H9 (cell line): ENCODE measurements around the gene GSTO1. TPM values are rescaled to one million over a fixed set of nuclear protein-coding genes. Genes with fewer than 3 reads are reported as not detected.

Experiments
- DNase-seq: peaks from one replicate; pipeline ENCODE4 v3.0.0-alpha.2; 2017
- H2AFZ ChIP-seq: one replicate; pipeline ENCODE4 v1.6.1; 2013; ENCODE audit warnings: mild to moderate bottlenecking, low read length, control low read depth, moderate library complexity
- H2AK5ac ChIP-seq: 2 replicates; pipeline ENCODE4 v1.6.1; 2013; ENCODE audit warnings: low read length, control low read depth, mixed read lengths; ENCODE audit not compliant: insufficient read length
- H2BK120ac ChIP-seq: one replicate; pipeline ENCODE4 v1.6.1; 2013; ENCODE audit warnings: low read depth, mild to moderate bottlenecking, low read length, control low read depth, inconsistent platforms; ENCODE audit not compliant: poor library complexity, severe bottlenecking
- H2BK12ac ChIP-seq: 2 replicates; pipeline ENCODE4 v1.6.1; 2013; ENCODE audit warnings: low read length, control low read depth, mixed read lengths, low read depth; ENCODE audit not compliant: insufficient read length
- H2BK15ac ChIP-seq: 2 replicates; pipeline ENCODE4 v1.6.1; 2013; ENCODE audit warnings: low read depth, low read length, control low read depth
- H2BK20ac ChIP-seq: one replicate; pipeline ENCODE4 v1.6.1; 2013; ENCODE audit warnings: low read depth, mild to moderate bottlenecking, low read length, control low read depth, inconsistent platforms; ENCODE audit not compliant: poor library complexity, severe bottlenecking
- H2BK5ac ChIP-seq: 2 replicates; pipeline ENCODE4 v1.6.1; 2013; ENCODE audit warnings: low read length, control low read depth, mixed read lengths; ENCODE audit not compliant: insufficient read length
- H3K14ac ChIP-seq: 2 replicates; pipeline ENCODE4 v1.6.1; 2013; ENCODE audit warnings: low read length, control low read depth; ENCODE audit not compliant: insufficient read depth
- H3K18ac ChIP-seq: 2 replicates; pipeline ENCODE4 v1.6.1; 2013; ENCODE audit warnings: low read depth, mild to moderate bottlenecking, mixed read lengths, low read length, control low read depth; ENCODE audit not compliant: insufficient read length
- H3K23ac ChIP-seq: 2 replicates; pipeline ENCODE4 v1.6.1; 2013; ENCODE audit warnings: low read length, control low read depth, mixed read lengths, low read depth; ENCODE audit not compliant: insufficient read length
- H3K23me2 ChIP-seq: 2 replicates; pipeline ENCODE4 v1.6.1; 2013; ENCODE audit warnings: low read depth, mild to moderate bottlenecking, mixed read lengths, low read length, control low read depth; ENCODE audit not compliant: insufficient read length, poor library complexity, severe bottlenecking
- H3K27ac ChIP-seq: 2 replicates; pipeline ENCODE4 v1.5.1; 2013; ENCODE audit warnings: low read length, control low read depth, mixed read lengths, low read depth; ENCODE audit not compliant: insufficient read length
- H3K27me3 ChIP-seq: 2 replicates; pipeline ENCODE4 v1.6.1; 2013; ENCODE audit warnings: low read length, control low read depth, inconsistent platforms; ENCODE audit not compliant: insufficient read depth
- H3K4ac ChIP-seq: 2 replicates; pipeline ENCODE4 v1.6.1; 2013; ENCODE audit warnings: low read depth, mild to moderate bottlenecking, control low read depth, inconsistent platforms, low read length, moderate library complexity
- H3K4me1 ChIP-seq: 2 replicates; pipeline ENCODE4 v1.6.1; 2013; ENCODE audit warnings: low read length, control low read depth, inconsistent platforms; ENCODE audit not compliant: insufficient read depth
- H3K4me2 ChIP-seq: 2 replicates; pipeline ENCODE4 v1.6.1; 2013; ENCODE audit warnings: low read length, control low read depth, mixed read lengths; ENCODE audit not compliant: insufficient read length, insufficient read depth
- H3K56ac ChIP-seq: 2 replicates; pipeline ENCODE4 v1.6.1; 2013; ENCODE audit warnings: low read depth, mild to moderate bottlenecking, mixed read lengths, low read length, control low read depth; ENCODE audit not compliant: insufficient read length
- H3K79me1 ChIP-seq: 2 replicates; pipeline ENCODE4 v1.6.1; 2013; ENCODE audit warnings: low read depth, mild to moderate bottlenecking, moderate library complexity, low read length, control low read depth, inconsistent platforms; ENCODE audit not compliant: insufficient read depth, poor library complexity, severe bottlenecking
- H3K79me2 ChIP-seq: 2 replicates; pipeline ENCODE4 v1.6.1; 2013; ENCODE audit warnings: low read length, control low read depth, inconsistent platforms; ENCODE audit not compliant: insufficient read depth
- H3K9ac ChIP-seq: 2 replicates; pipeline ENCODE4 v1.6.1; 2013; ENCODE audit warnings: low read length, control low read depth, mixed read lengths; ENCODE audit not compliant: insufficient read length; ENCODE audit errors: extremely low read depth
- H3K9me3 ChIP-seq: one replicate; pipeline ENCODE4 v1.6.1; 2013; ENCODE audit warnings: low read depth, low read length, inconsistent platforms; ENCODE audit not compliant: control insufficient read depth
- H3T11ph ChIP-seq: one replicate; pipeline ENCODE4 v1.6.1; 2013; ENCODE audit warnings: mild to moderate bottlenecking, low read length, control low read depth, inconsistent platforms
- H4K20me1 ChIP-seq: one replicate; pipeline ENCODE4 v1.6.1; 2013; ENCODE audit not compliant: control insufficient read depth, insufficient read length, insufficient read depth
- H4K5ac ChIP-seq: 2 replicates; pipeline ENCODE4 v1.6.1; 2013; ENCODE audit warnings: low read depth, mild to moderate bottlenecking, mixed read lengths, low read length, control low read depth; ENCODE audit not compliant: insufficient read length
- H4K8ac ChIP-seq: replicated peaks from 2 replicates; pipeline ENCODE4 v1.6.1; 2013; ENCODE audit warnings: low read length, control low read depth, mixed read lengths, low read depth; ENCODE audit not compliant: insufficient read length
- H4K91ac ChIP-seq: 2 replicates; pipeline ENCODE4 v1.6.1; 2013; ENCODE audit warnings: low read depth, mild to moderate bottlenecking, moderate library complexity, mixed read lengths, low read length, control low read depth; ENCODE audit not compliant: insufficient read length
- H3K27ac Mint-ChIP-seq, 3 experiments: 2 replicates in 2 of 3; 3 replicates in 1 of 3; pipeline ENCODE4 v1.8.0; 2020 to 2021; ENCODE audit warnings: mixed read lengths in 3 of 3, mild to moderate bottlenecking in 1 of 3, moderate library complexity in 1 of 3
- H3K27me3 Mint-ChIP-seq: 2 replicates; pipeline ENCODE4 v1.8.0; 2021; ENCODE audit warnings: low read depth, mild to moderate bottlenecking, moderate library complexity, mixed read lengths
- H3K36me3 Mint-ChIP-seq, 3 experiments: 2 replicates in 2 of 3; 3 replicates in 1 of 3; pipeline ENCODE4 v1.8.0; 2020 to 2021; ENCODE audit warnings: low read depth in 3 of 3, mixed read lengths in 3 of 3; ENCODE audit not compliant: insufficient read depth in 1 of 3
- H3K4me1 Mint-ChIP-seq, 2 experiments: 2 replicates each; pipeline ENCODE4 v1.8.0; 2020; ENCODE audit warnings: mixed read lengths in 2 of 2
- H3K4me3 Mint-ChIP-seq, 2 experiments: 2 replicates in 1 of 2; 3 replicates in 1 of 2; pipeline ENCODE4 v1.8.0; 2020 to 2021; ENCODE audit warnings: mild to moderate bottlenecking in 2 of 2, mixed read lengths in 2 of 2, moderate library complexity in 1 of 2
- H3K9me3 Mint-ChIP-seq, 2 experiments: 2 replicates in 1 of 2; 3 replicates in 1 of 2; pipeline ENCODE4 v1.8.0; 2020; ENCODE audit warnings: mild to moderate bottlenecking in 2 of 2, mixed read lengths in 2 of 2, moderate library complexity in 1 of 2
- CTCF ChIP-seq: fragments of 200-600 bp; sonication (generic); conservative IDR thresholded peaks from 3 replicates; pipeline ENCODE4 v1.8.0; 2021; ENCODE audit warnings: antibody characterized with exemption, mild to moderate bottlenecking
- WGBS: extraction: QIAGEN DNeasy Blood & Tissue Kit; methylation state at CpG from one replicate; pipeline ENCODE4 v1.1.7; 2013; ENCODE audit warnings: missing lambda C conversion rate, low lambda C conversion rate, mixed read lengths; ENCODE audit not compliant: insufficient read length; ENCODE audit errors: extremely low coverage; 5-methylcytosine and 5-hydroxymethylcytosine counted together
- total RNA-seq: library from RNA; stranded (reverse); gene quantifications from 2 replicates; pipeline ENCODE4 v1.2.1, GENCODE V29; 2021

GSTO1 gene
- total RNA-seq, 1 experiment from 2014 or later, result 114 TPM

- Histone ChIP-seq H3T11ph (no peak overlapping the region), H4K8ac (no peak overlapping the region), H3K23me2 (no peaks in the 10 kb centered on the region), H2BK20ac (no peak overlapping the region), H3K79me2 (no peaks in the 10 kb centered on the region), H2BK5ac (no peak overlapping the region), H3K56ac (no peak overlapping the region), H3K23ac (no peak overlapping the region), H2BK120ac (no peak overlapping the region), H4K5ac (no peak overlapping the region), H2AK5ac (no peak overlapping the region), H3K18ac (no peak overlapping the region), H2BK12ac (no peak overlapping the region), H3K27ac (no peak overlapping the region), H4K20me1 (no peaks in the 10 kb centered on the region), H3K79me1 (no peaks in the 10 kb centered on the region), H4K91ac (no peak overlapping the region), H3K4me2 (no peak overlapping the region), H3K4ac (no peak overlapping the region), H3K9me3 (no peaks in the 10 kb centered on the region), H3K14ac (no peak overlapping the region), H3K9ac (no peak overlapping the region), H3K4me1 (no peaks in the 10 kb centered on the region; the same call in 1 of the 2 replicates), H2BK15ac (no peak overlapping the region), H2AFZ (no peak overlapping the region), H3K27me3 (no peaks in the 10 kb centered on the region)
- peak overlapping the region in 2 of 3 experiments; percentile 71 to 73; a peak in 1 of 7 replicates for H3K27ac Mint-ChIP-seq
- no peak for TF ChIP-seq CTCF
- no peak overlapping the region for H3K4me3 Mint-ChIP-seq
- peaks cover 8% of the 10 kb centered on the region for H3K27me3 Mint-ChIP-seq
- DNase-seq, result no peak
- no peaks in the 10 kb centered on the region for H3K9me3 Mint-ChIP-seq
- no CpG with 5 or more reads among the region's 2 CpGs for WGBS
- H3K4me1 Mint-ChIP-seq, result peaks cover 26 to 27% of the 10 kb centered on the region in 2 experiments
- H3K36me3 Mint-ChIP-seq, result 0 out of 7 replicates have a peak, but pooled peaks cover 0 to 2% (median 0%) of the 10 kb centered on the region in 3 experiments
These were observed 38.3 kb downstream of the GSTO1 start for GRCh38 chr10:104293011-104293410.
